ENCODE results near the gene PRR5L.

DNA sequence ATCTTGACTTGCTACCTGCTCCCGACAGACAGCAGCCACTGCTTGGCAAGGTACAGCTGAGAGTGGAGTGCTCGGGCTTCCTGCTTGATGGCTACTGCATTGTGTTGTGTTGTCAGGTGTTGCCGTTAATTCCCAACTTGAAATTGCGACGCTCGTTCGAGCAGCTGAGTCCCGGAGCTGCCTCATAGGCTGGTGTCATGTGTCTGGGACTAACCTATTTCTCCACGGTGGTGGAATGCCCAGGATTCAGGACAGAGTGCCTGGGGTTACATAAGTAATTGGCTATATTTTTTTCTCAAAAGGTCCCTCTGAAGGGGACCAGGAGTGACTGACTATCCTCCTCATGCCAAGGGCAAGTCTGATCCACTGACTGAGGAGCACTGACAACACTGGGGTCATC, 25.4 kb upstream of the PRR5L start:
- TF ChIP-seq, protein P1, sequence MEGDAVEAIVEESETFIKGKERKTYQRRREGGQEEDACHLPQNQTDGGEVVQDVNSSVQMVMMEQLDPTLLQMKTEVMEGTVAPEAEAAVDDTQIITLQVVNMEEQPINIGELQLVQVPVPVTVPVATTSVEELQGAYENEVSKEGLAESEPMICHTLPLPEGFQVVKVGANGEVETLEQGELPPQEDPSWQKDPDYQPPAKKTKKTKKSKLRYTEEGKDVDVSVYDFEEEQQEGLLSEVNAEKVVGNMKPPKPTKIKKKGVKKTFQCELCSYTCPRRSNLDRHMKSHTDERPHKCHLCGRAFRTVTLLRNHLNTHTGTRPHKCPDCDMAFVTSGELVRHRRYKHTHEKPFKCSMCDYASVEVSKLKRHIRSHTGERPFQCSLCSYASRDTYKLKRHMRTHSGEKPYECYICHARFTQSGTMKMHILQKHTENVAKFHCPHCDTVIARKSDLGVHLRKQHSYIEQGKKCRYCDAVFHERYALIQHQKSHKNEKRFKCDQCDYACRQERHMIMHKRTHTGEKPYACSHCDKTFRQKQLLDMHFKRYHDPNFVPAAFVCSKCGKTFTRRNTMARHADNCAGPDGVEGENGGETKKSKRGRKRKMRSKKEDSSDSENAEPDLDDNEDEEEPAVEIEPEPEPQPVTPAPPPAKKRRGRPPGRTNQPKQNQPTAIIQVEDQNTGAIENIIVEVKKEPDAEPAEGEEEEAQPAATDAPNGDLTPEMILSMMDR (optimal IDR thresholded peaks at IDR 0.05 in 1 of 3, IDR thresholded peaks at IDR 0.05 in 1 of 3, conservative IDR thresholded peaks at IDR 0.05 in 1 of 3; ENCODE audit: extremely low read depth in 1 of 3, insufficient read depth in 2 of 3, low read length in 3 of 3): no peak
- TF ChIP-seq EZH2 (IDR thresholded peaks at IDR 0.05; ENCODE audit: low read length): no peak
